NCI-H1436 treated with DMSO at 0.1 percent for 48 hours (cell line): ENCODE data around the gene ST6GALNAC3.

Source experiments
- DNase-seq: peaks from one replicate; lab custom pipeline; 2025; lab: John Stamatoyannopoulos, UW

The ST6GALNAC3 gene

GRCh38 chr1:76503736-76504135, 429.2 kb downstream of the ST6GALNAC3 start:
- no peak for DNase-seq

- DNase-seq = no peak
These were observed 432.8 kb downstream of the ST6GALNAC3 start for GRCh38 chr1:76507376-76507775.

- no peak for DNase-seq
These were observed 434.3 kb downstream of the ST6GALNAC3 start for GRCh38 chr1:76508871-76509270.

GRCh38 chr1:76510672-76511557, 436.4 kb downstream of the ST6GALNAC3 start:
- no peak for DNase-seq

GRCh38 chr1:76511558-76512179, 437.1 kb downstream of the ST6GALNAC3 start:
- peak; percentile 16 for DNase-seq

- no peak for DNase-seq
These were observed 456.4 kb downstream of the ST6GALNAC3 start for GRCh38 chr1:76530953-76531352.

GRCh38 chr1:76541618-76542017, 467.1 kb downstream of the ST6GALNAC3 start:
- no peak for DNase-seq

GRCh38 chr1:76542359-76542758, 467.8 kb downstream of the ST6GALNAC3 start:
- DNase-seq = no peak

GRCh38 chr1:76543495-76543894, 468.9 kb downstream of the ST6GALNAC3 start:
- no peak for DNase-seq

- no peak for DNase-seq
These were observed 471.9 kb downstream of the ST6GALNAC3 start for GRCh38 chr1:76546354-76546933.

GRCh38 chr1:76547916-76548315, 473.4 kb downstream of the ST6GALNAC3 start:
- DNase-seq = no peak

- no peak for DNase-seq
These were observed 474.1 kb downstream of the ST6GALNAC3 start for GRCh38 chr1:76548513-76549100.

- DNase-seq = no peak
These were observed 479.7 kb downstream of the ST6GALNAC3 start for GRCh38 chr1:76554283-76554682.

- no peak for DNase-seq
These were observed 487.7 kb downstream of the ST6GALNAC3 start for GRCh38 chr1:76562292-76562691.

GRCh38 chr1:76568573-76569238, 494.2 kb downstream of the ST6GALNAC3 start:
- DNase-seq = no peak

- DNase-seq = no peak
These were observed 496.7 kb downstream of the ST6GALNAC3 start for GRCh38 chr1:76571248-76571647.

- no peak for DNase-seq
These were observed 497.7 kb downstream of the ST6GALNAC3 start for GRCh38 chr1:76572229-76572628.

GRCh38 chr1:76576876-76577524, 502.5 kb downstream of the ST6GALNAC3 start:
- no peak for DNase-seq

- no peak for DNase-seq
These were observed 503.1 kb downstream of the ST6GALNAC3 start for GRCh38 chr1:76577525-76578185.

- DNase-seq = no peak
These were observed 505.7 kb downstream of the ST6GALNAC3 start for GRCh38 chr1:76580206-76580605.

GRCh38 chr1:76581712-76582111, 507.2 kb downstream of the ST6GALNAC3 start:
- no peak for DNase-seq
